ENCODE results near the gene TMEM43.

Gene TMEM43

DNA sequence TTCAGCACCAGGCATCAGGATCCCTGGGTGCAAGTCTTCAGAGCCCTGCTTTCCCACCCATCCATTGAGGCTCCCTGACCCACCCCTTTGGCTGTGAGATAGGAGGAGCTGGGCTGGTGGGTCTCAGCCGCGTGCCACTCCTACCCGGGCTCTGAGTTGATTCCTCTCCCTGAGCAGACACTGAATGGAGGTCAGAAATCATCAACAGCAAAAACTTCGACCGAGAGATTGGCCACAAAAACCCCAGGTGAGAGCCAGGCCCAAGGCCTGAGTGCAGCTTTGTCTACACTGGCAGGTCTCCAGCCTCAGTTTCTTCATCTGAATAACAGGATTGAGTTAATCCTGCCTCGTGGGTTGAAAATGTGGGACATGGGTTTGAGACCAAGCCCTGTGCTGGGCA, 7.8 kb downstream of the TMEM43 start:
- DNase-seq (ENCODE audit: low read depth) = no peak
- H3K4me3 ChIP-seq (replicated peaks; ENCODE audit: low read depth, low read length) = no peak overlapping the region
- TF ChIP-seq CTCF (IDR thresholded peaks at IDR 0.05; ENCODE audit: low read length, missing control alignments) = no peak

DNA sequence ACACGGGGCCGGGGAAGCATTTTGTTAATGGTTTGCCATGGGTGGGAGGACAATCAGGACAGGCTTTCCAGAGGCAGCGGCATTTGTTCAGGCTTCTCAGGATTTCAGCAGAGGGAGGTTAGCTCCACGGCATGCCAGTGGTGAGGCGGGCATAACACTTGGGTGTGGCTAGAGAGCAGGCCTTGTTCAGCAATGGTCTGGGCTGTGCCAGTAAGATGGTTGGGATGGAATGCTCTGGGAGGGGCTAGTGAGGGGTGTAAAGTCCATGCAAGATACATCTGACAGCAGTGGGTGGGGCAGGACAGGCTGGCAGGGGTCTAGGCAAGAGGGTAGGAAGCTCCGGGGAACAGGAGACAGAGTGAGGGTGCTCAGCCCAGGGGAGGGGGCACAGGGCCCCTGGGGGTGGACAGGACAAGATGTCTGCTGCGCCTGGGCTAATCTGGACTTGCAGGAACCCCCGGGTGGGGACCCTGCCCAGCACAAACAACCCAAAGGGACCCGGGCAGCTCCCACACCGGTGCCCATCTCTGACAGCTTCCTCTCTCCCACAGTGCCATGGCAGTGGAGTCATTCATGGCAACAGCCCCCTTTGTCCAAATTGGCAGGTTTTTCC, 8.4 kb downstream of the TMEM43 start:
- DNase-seq (ENCODE audit: low read depth) = no peak
- no peak overlapping the region for H3K4me3 ChIP-seq (replicated peaks; ENCODE audit: low read depth, low read length)
- no peak for TF ChIP-seq CTCF (IDR thresholded peaks at IDR 0.05; ENCODE audit: low read length, missing control alignments)

DNA sequence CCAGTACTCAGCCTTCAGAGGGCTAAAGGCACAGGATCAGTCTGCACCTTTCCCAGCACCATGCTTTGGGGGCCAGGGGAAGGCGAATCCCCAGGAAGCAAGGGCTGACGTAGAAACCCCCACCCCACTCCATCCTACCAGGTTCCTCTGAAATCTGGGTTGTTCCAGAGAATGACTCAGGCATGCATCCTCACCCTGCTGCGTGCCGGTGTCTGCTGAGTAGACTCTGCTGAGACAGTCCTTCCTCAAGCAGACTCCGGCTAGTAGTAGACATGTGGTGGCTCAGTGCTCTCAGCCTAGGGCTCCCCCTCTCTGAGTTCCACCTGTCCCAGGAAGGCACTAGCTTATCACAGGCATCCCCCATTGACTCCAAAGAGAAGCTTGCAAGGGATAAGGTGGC, 9.0 kb downstream of the TMEM43 start:
- no peak overlapping the region for H3K4me3 ChIP-seq (replicated peaks; ENCODE audit: low read depth, low read length)
- TF ChIP-seq CTCF (IDR thresholded peaks at IDR 0.05; ENCODE audit: low read length, missing control alignments) = no peak
- DNase-seq (ENCODE audit: low read depth) = no peak

DNA sequence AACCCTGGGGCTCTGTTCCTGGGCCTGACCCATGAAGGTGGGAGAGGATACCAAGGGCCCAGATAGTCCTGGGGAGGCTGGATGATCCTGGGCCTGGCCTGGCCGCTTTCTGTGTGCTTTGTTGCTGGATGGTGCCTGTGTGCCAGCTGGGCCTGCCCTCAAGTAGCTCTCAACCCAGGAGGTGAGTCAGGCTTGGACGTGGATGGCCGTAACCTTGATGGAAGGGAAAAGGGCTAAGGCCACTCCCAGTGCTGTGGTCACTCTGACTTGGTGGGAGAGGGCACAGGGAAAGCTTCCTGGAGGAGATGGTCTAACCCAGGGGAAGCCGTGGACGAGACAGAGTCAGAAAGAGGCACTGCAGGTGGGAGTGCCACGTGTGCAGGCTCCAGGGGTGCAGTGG, 9.4 kb downstream of the TMEM43 start:
- no peak for DNase-seq (ENCODE audit: low read depth)
- no peak for TF ChIP-seq CTCF (IDR thresholded peaks at IDR 0.05; ENCODE audit: low read length, missing control alignments)
- no peak overlapping the region for H3K4me3 ChIP-seq (replicated peaks; ENCODE audit: low read depth, low read length)

GRCh38 chr3:14135581-14135980, 10.7 kb downstream of the TMEM43 start:
- no peak overlapping the region for H3K4me3 ChIP-seq (replicated peaks; ENCODE audit: low read depth, low read length)
- DNase-seq (ENCODE audit: low read depth) = no peak
- no peak for TF ChIP-seq CTCF (IDR thresholded peaks at IDR 0.05; ENCODE audit: low read length, missing control alignments)

DNA sequence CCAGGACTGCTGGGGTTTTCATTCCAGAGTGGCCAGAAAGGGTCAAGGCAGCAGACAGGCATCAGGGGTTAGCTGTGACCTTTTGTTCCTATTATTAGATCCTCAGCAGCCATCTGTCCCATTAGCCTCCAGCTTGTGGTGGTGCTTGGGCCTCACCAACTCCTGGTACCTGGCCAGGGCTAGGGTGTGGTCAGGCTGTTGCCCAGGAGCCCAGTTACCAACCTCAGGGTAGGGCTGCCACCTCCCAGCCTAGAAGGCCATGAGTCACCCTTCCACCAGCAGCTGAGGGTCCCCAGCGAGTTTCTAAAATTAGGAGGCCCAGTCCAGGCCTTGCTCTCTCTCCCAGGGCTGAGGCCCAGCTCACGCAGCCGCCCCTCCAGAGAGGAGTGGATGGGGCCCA, 12.2 kb downstream of the TMEM43 start:
- no peak for TF ChIP-seq CTCF (IDR thresholded peaks at IDR 0.05; ENCODE audit: low read length, missing control alignments)
- no peak overlapping the region for H3K4me3 ChIP-seq (replicated peaks; ENCODE audit: low read depth, low read length)
- DNase-seq (ENCODE audit: low read depth) = no peak

DNA sequence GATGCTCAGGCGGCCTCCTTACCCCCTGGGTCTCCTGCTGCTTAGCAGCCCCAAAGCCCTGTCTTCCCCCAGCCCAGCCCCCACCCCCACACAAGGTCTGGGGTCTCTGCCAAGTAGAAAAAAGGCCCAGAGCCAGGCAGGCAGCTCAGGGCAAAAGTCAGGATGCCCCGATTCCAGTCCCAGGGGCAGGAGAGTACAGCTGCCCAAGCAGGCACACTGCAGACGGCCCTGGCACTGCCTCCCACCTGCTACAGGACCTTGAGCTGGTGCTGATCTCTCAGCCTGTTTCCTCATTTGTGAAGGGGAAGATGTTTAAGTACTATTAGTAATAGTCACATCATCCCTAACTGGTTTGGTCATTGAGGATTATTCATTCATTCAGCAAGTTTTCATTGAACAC, 12.6 kb downstream of the TMEM43 start:
- H3K4me3 ChIP-seq (replicated peaks; ENCODE audit: low read depth, low read length) = no peak overlapping the region
- TF ChIP-seq CTCF (IDR thresholded peaks at IDR 0.05; ENCODE audit: low read length, missing control alignments) = no peak
- DNase-seq (ENCODE audit: low read depth) = no peak

Measured in fibroblast of pulmonary artery (primary cell).